ENCODE results near the gene XPOT. TPM values are rescaled to one million over a fixed set of nuclear protein-coding genes. Genes with fewer than 3 reads are reported as not detected.

The XPOT gene
- total RNA-seq, 1 donor from 2014 or later = 77.2 TPM

- DNase-seq (ENCODE audit: low read depth, low spot score) = no peak
These were observed 62.0 kb downstream of the XPOT start for GRCh38 chr12:64466178-64466577.

- no peak for DNase-seq (ENCODE audit: low read depth, low spot score)
These were observed 64.8 kb downstream of the XPOT start for GRCh38 chr12:64468966-64469365.

GRCh38 chr12:64469455-64470142 is 65.4 kb downstream of the XPOT start:
- no peak for DNase-seq (ENCODE audit: low read depth, low spot score)

DNA sequence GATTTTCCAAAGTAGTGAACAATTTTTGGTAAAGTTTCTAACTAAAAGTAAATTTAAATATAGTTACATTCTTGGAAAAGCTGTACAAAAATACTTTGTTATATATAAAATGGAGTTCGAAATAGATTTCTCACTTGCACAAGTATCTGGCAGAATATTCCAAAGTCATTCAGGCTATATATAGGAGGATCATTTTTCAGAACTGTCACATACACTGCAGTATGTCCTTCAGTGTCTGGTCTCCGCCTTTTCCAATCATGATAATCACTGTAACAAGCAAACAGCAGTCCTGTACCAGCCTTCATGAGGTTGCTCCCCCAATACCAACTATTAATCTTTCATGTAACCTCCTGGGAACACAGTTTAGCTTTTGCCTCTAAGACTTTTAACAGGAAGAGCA is 66.3 kb downstream of the XPOT start:
- DNase-seq (ENCODE audit: low read depth, low spot score) = no peak

GRCh38 chr12:64473176-64473575 is 69.0 kb downstream of the XPOT start:
- no peak for DNase-seq (ENCODE audit: low read depth, low spot score)

- no peak for DNase-seq (ENCODE audit: low read depth, low spot score)
These were observed 71.3 kb downstream of the XPOT start for GRCh38 chr12:64475518-64475917.

- no peak for DNase-seq (ENCODE audit: low read depth, low spot score)
These were observed 72.7 kb downstream of the XPOT start for GRCh38 chr12:64476844-64477243.

DNA sequence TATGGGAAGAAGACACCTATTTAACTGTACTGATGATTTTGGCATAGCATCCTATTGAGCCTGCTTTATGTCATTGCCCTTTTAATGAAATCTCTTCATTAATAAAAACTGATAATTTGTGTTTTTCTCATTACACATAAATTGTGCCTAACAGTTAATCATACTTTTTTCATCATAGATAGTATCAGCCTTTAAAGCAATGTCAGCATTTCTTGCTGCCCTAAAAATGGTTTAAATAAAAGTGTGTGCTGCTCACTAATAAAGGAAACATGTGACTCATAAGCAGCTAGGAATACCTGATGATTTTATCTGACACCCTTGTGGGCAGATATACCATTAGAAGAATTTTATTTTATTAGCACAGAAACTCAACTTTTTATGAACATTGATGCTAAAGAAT is 74.5 kb downstream of the XPOT start:
- DNase-seq (ENCODE audit: low read depth, low spot score) = no peak

- no peak for DNase-seq (ENCODE audit: low read depth, low spot score)
These were observed 76.0 kb downstream of the XPOT start for GRCh38 chr12:64480148-64480547.

- DNase-seq (ENCODE audit: low read depth, low spot score) = no peak
These were observed 82.5 kb downstream of the XPOT start for GRCh38 chr12:64486657-64487056.

DNA sequence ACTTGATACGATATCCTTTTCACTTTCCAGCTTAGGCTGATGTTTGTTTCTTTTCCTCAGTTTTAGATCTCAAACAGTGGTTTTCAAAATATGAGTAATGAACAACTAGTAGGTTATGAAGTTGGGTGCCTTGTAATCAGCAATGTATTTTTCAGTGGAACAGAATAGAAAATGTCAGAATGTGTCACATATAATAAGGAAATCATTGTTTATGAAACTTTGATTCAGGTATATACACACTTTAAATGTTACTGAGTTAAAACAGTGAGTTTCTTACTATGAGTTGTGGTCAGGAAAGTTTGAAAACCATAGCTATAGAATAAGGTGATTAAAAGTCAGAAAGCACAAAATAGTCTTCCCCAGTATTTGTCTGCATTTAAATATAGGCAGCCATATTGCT is 87.5 kb downstream of the XPOT start:
- no peak for DNase-seq (ENCODE audit: low read depth, low spot score)

GRCh38 chr12:64493513-64493912 is 89.3 kb downstream of the XPOT start:
- DNase-seq (ENCODE audit: low read depth, low spot score) = no peak

DNA sequence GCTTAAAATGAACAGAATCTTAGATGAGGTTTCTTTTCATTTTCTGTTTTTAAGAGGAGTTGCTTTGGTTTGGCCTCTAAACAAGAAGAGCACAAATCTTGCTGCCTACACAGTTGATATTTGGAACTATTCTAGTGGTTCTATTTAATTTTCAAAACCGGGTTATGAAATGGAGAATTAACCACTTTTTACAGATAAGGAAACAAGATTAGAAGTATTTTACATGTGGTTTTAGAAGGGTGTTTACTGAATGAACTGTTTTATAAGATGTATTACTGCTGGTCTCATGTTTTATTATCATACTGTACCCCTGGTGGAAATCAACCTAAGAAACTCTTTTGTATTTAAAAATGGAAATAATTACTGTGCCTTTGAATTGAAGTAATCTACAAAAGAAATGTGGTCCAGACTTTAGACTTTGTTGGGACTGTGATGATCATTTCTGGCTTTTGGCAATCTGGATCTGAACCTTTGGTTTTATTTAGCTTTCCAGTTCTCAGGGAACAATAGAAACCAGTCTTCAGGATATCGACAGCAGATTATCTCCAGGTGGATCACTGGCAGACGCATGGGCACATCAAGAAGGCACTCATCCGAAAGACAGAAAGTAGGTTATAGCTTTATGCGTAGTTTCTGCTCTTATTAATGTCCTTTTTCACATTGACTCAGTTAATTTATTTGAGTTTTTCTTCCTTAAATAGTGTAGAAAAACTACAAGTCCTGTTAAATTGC is 91.0 kb downstream of the XPOT start:
- DNase-seq (ENCODE audit: low read depth, low spot score) = no peak

- no peak for DNase-seq (ENCODE audit: low read depth, low spot score)
These were observed 92.7 kb downstream of the XPOT start for GRCh38 chr12:64496839-64497400.

GRCh38 chr12:64497484-64497883 is 93.3 kb downstream of the XPOT start:
- DNase-seq (ENCODE audit: low read depth, low spot score) = no peak

- no peak for DNase-seq (ENCODE audit: low read depth, low spot score)
These were observed 93.7 kb downstream of the XPOT start for GRCh38 chr12:64497903-64498302.

DNA sequence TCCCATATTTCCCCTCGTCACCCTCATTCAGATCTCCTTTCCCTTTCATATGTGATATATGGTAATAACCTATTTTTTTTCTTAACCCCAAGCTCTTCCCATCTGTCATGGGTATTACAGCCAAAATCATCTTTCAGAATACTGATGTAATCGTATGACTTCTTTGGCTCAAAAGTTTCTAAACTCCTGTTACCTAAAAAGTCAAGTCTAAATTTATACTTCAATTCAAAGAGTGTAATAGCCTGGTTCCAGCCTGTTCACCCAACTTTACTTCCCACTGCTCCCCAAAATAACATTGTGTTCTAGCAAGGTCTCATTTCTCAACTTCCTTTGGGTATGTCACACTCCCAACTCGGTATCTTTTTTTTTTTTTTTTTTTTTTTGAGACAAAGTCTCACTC is 96.2 kb downstream of the XPOT start:
- no peak for DNase-seq (ENCODE audit: low read depth, low spot score)

Other genes starting within 250 kb of the XPOT start
- 3.8 and 5.6 TPM in 2 replicates for gene KICS2, start 182.1 kb upstream of the XPOT start, total RNA-seq
- gene C12orf56, start 13.6 kb upstream of the XPOT start, total RNA-seq = under 0.01 and 0.18 TPM in 2 replicates
- gene TBK1, start 47.7 kb downstream of the XPOT start, total RNA-seq = 31.6 and 39.9 TPM in 2 replicates
- 45.2 and 59.0 TPM in 2 replicates for gene RASSF3, start 206.1 kb downstream of the XPOT start, total RNA-seq

Measured in pulmonary artery endothelial cell (primary cell).